ENCODE data around the gene PCAT7. TPM values are rescaled to one million over a fixed set of nuclear protein-coding genes. Genes with fewer than 3 reads are reported as not detected.

The PCAT7 gene
- total and polyA plus RNA-seq, 10 of the 15 experiments (the other 5 are each of a cell fraction or from before 2014, with no cell fraction given), result 0.04 TPM; not detected in 9

GRCh38 chr9:94567271-94567670 lies 12.4 kb downstream of the PCAT7 start (continued):
- no peak for TF ChIP-seq ZBTB40 (IDR thresholded peaks at IDR 0.05; ENCODE audit: borderline replicate concordance)
- TF ChIP-seq SPI1 (IDR thresholded peaks at IDR 0.05; ENCODE audit: borderline replicate concordance, insufficient read depth, low read depth, low read length), result no peak
- no peak for TF ChIP-seq TBL1XR1 (IDR thresholded peaks at IDR 0.05; ENCODE audit: low read depth, low read length)

DNA sequence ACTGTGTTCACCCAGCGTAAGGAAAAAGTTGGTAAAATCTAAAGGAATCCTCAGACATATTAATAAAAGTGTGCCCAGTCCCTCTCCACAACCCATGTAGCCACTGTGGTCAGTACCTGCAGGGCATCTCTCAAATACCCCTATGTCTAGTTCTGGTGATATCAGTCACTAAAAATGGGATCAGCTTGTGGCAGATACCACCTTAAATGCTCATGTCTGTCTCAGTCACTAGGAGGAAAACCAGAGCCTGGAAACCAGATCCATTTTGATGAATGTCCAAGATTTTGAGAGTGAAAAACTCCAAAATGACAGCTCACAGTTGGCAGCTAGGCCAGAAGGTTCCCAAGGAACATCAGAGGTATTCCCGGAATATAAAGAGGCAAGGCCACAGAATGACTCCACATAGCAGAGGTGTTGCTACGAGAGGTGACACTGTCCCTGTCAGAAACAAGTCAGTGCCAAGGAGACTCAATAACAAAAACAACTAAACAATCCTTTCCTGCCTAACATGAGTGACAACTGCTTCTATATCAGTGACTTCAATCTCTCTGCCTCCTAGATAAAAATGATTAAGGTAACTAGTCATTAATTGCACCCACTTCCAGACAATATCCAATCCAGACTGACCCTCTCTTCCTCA lies 13.5 kb downstream of the PCAT7 start:
- ChIA-PET CTCF (no interaction called here), POLR2A (no interaction called here), RAD21 (ENCODE audit: unreplicated experiment) (no interaction called here), SMC1A (ENCODE audit: uncharacterized antibody, unreplicated experiment) (no interaction called here)
- Histone ChIP-seq H3K79me2 (ENCODE audit: control insufficient read depth, insufficient read depth, low read length) (no peaks in the 10 kb centered on the region), H3K27me3 (replicated peaks in 1 of 2; ENCODE audit: control insufficient read depth in 2 of 2, insufficient read depth in 2 of 2, low read length in 1 of 2) (no peaks in the 10 kb centered on the region; a peak in 2 of 4 replicates), H3K9ac (ENCODE audit: control insufficient read depth, insufficient read depth, low read length) (no peak overlapping the region), H3K4me3 (no peak overlapping the region), H4K20me1 (ENCODE audit: control insufficient read depth, insufficient read depth) (no peaks in the 10 kb centered on the region), H2AFZ (ENCODE audit: control insufficient read depth, low read depth, low read length) (no peak overlapping the region), H3K4me1 (ENCODE audit: control insufficient read depth, insufficient read depth, low read length) (no peaks in the 10 kb centered on the region), H3K9me3 (replicated peaks; ENCODE audit: control insufficient read depth, insufficient read depth, low read length) (no peaks in the 10 kb centered on the region), H3K27ac (ENCODE audit: control insufficient read depth, insufficient read depth) (no peak overlapping the region), H3K36me3 (ENCODE audit: control insufficient read depth in 2 of 2, insufficient read depth in 2 of 2, low read length in 1 of 2) (no peaks in the 10 kb centered on the region), H3K4me2 (ENCODE audit: control insufficient read depth, insufficient read depth) (no peak overlapping the region)
- no peak for DNase-seq (ENCODE audit: low read depth, low spot score)
- in situ Hi-C loops (cut with MboI), result no loop called here
- WGBS (ENCODE audit: insufficient coverage, insufficient replicate concordance, low lambda C conversion rate, missing lambda C conversion rate), result 53% methylated on average over 3 of the region's 3 CpGs
- no peak for TF ChIP-seq CBX3 (IDR thresholded peaks at IDR 0.05; ENCODE audit: borderline replicate concordance, low read depth)
- TF ChIP-seq SUPT20H (IDR thresholded peaks at IDR 0.05; ENCODE audit: borderline replicate concordance, control insufficient read depth, low read depth, low read length), result no peak
- no peak for TF ChIP-seq MXI1 (IDR thresholded peaks at IDR 0.05; ENCODE audit: low read depth, low read length)
- TF ChIP-seq SMARCA5 (IDR thresholded peaks at IDR 0.05), result no peak
- no peak for TF ChIP-seq CHD2 (IDR thresholded peaks at IDR 0.05; ENCODE audit: borderline replicate concordance, low read depth, low read length)
- no peak for TF ChIP-seq BHLHE40 (IDR thresholded peaks at IDR 0.05; ENCODE audit: borderline replicate concordance in 1 of 2, low read depth in 2 of 2, low read length in 1 of 2)
- TF ChIP-seq RFX5 (IDR thresholded peaks at IDR 0.05; ENCODE audit: low read depth, low read length), result no peak
- no peak for TF ChIP-seq CEBPB (IDR thresholded peaks at IDR 0.05; ENCODE audit: borderline replicate concordance in 1 of 2, low read depth in 2 of 2, low read length in 2 of 2)
- TF ChIP-seq POU2F2 (IDR thresholded peaks at IDR 0.05; ENCODE audit: borderline replicate concordance, low read depth, low read length), result no peak
- no peak for TF ChIP-seq USF1 (IDR thresholded peaks at IDR 0.05; ENCODE audit: borderline replicate concordance, extremely low read length, insufficient read depth, low read depth, low read length)
- no peak for TF ChIP-seq NFYA (IDR thresholded peaks at IDR 0.05; ENCODE audit: borderline replicate concordance, low read depth, low read length)
- no peak for TF ChIP-seq SP1 (IDR thresholded peaks at IDR 0.05; ENCODE audit: low read depth, low read length)
- TF ChIP-seq STAT3 (IDR thresholded peaks at IDR 0.05; ENCODE audit: low read depth, low read length), result no peak
- no peak for TF ChIP-seq NR2C2 (IDR thresholded peaks at IDR 0.05; ENCODE audit: borderline replicate concordance, control insufficient read depth, insufficient read length, low read depth)
- no peak for TF ChIP-seq NRF1 (conservative IDR thresholded peaks at IDR 0.05; ENCODE audit: low read depth, low read length)
- BruUV-seq (replicated peaks), result no TSS peak
- no peak for ATAC-seq
- no peak for FAIRE-seq
- intact Hi-C loops (cut with micrococcal nuclease; ENCODE audit: unreplicated experiment), result no loop called here

All from GM12878 (cell line).